OCI-LY1 (cell line): Measurements from ENCODE around the gene ABLIM3.

Experiments used
- H2AFZ ChIP-seq: fragments of 200-600 bp; sonication (generic), shearing (Covaris generic); 2 replicates; pipeline ENCODE4 v1.6.0; 2014; ENCODE audit warnings: antibody characterized with exemption, mild to moderate bottlenecking, low read length
- H3F3A ChIP-seq: fragments of 200-600 bp; sonication (generic), shearing (Covaris generic); 2 replicates; pipeline ENCODE4 v1.6.0; 2014; ENCODE audit warnings: mild to moderate bottlenecking, antibody characterized with exemption, low read length, moderate library complexity; ENCODE audit not compliant: insufficient read depth
- H3K27ac ChIP-seq: fragments of 200-600 bp; sonication (generic); 2 replicates; pipeline ENCODE4 v1.5.1; 2014; ENCODE audit warnings: low read length, mixed run types, mild to moderate bottlenecking, low read depth; ENCODE audit not compliant: poor library complexity, severe bottlenecking
- H3K27me3 ChIP-seq: fragments of 200-600 bp; sonication (generic); 2 replicates; pipeline ENCODE4 v1.6.0; 2014; ENCODE audit warnings: antibody characterized with exemption, mild to moderate bottlenecking, low read length, moderate library complexity; ENCODE audit not compliant: insufficient read depth
- H3K36me3 ChIP-seq: fragments of 200-600 bp; sonication (generic); 2 replicates; pipeline ENCODE4 v1.6.1; 2014; ENCODE audit warnings: mild to moderate bottlenecking, antibody characterized with exemption, low read length, moderate library complexity, mixed read lengths; ENCODE audit not compliant: insufficient read depth
- H3K4me1 ChIP-seq: fragments of 200-600 bp; sonication (generic); 2 replicates; pipeline ENCODE4 v1.5.1; 2014; ENCODE audit warnings: mild to moderate bottlenecking, low read length, moderate library complexity; ENCODE audit not compliant: insufficient read depth, severe bottlenecking
- H3K4me2 ChIP-seq: fragments of 200-600 bp; sonication (generic), shearing (Covaris generic); 2 replicates; pipeline ENCODE4 v1.6.1; 2014; ENCODE audit warnings: low read length
- H3K4me3 ChIP-seq: fragments of 200-600 bp; sonication (generic); 2 replicates; pipeline ENCODE4 v1.5.1; 2014; ENCODE audit warnings: low read length, low read depth, mild to moderate bottlenecking, mixed read lengths; ENCODE audit not compliant: poor library complexity, severe bottlenecking
- H3K79me2 ChIP-seq: fragments of 200-600 bp; shearing (Covaris generic); 2 replicates; pipeline ENCODE4 v1.6.1; 2016; ENCODE audit warnings: mixed run types, low read length, mixed read lengths; ENCODE audit not compliant: insufficient read depth
- H3K9ac ChIP-seq: fragments of 200-600 bp; sonication (generic), shearing (Covaris generic); 2 replicates; pipeline ENCODE4 v1.6.1; 2014; ENCODE audit warnings: mild to moderate bottlenecking, low read length, mixed read lengths
- H3K9me2 ChIP-seq: fragments of 200-600 bp; sonication (generic), shearing (Covaris generic); 2 replicates; pipeline ENCODE4 v1.6.1; 2014; ENCODE audit warnings: low read depth, mild to moderate bottlenecking, low read length, mixed read lengths
- H3K9me3 ChIP-seq: fragments of 200-600 bp; shearing (Covaris generic); 2 replicates; pipeline ENCODE4 v1.6.1; 2014; ENCODE audit warnings: low read length, mixed read lengths
- H4K20me1 ChIP-seq: fragments of 200-600 bp; sonication (generic), shearing (Covaris generic); 2 replicates; pipeline ENCODE4 v1.6.0; 2016; ENCODE audit warnings: mild to moderate bottlenecking, low read length; ENCODE audit not compliant: insufficient read depth
- CTCF ChIP-seq: fragments of 200-600 bp; sonication (generic), shearing (Covaris generic); IDR thresholded peaks from 2 replicates; pipeline ENCODE4 v1.5.1; 2017; ENCODE audit warnings: mild to moderate bottlenecking, antibody characterized with exemption, low read length, moderate library complexity, mixed read lengths
- EZH2 ChIP-seq: fragments of 200-600 bp; sonication (generic), shearing (Covaris generic); IDR thresholded peaks from 2 replicates; pipeline ENCODE4 v1.8.0; 2017; ENCODE audit warnings: borderline replicate concordance, mixed run types, mild to moderate bottlenecking, antibody characterized with exemption, low read length, moderate library complexity, mixed read lengths

Gene ABLIM3

GRCh38 chr5:149251546-149251945 is 110.3 kb downstream of the ABLIM3 start:
- H3K4me1 ChIP-seq = no peaks in the 10 kb centered on the region
- no peak overlapping the region for H3K4me2 ChIP-seq
- no peaks in the 10 kb centered on the region for H3F3A ChIP-seq
- no peaks in the 10 kb centered on the region for H3K9me3 ChIP-seq
- H3K27me3 ChIP-seq = no peaks in the 10 kb centered on the region; the same call in 1 of the 2 replicates
- H3K27ac ChIP-seq = no peak overlapping the region
- H2AFZ ChIP-seq = no peak overlapping the region
- no peak overlapping the region for H3K4me3 ChIP-seq
- H3K79me2 ChIP-seq = no peaks in the 10 kb centered on the region
- TF ChIP-seq EZH2 (no peak), CTCF (no peak)
- no peaks in the 10 kb centered on the region for H4K20me1 ChIP-seq
- H3K9ac ChIP-seq = no peak overlapping the region
- no peaks in the 10 kb centered on the region for H3K36me3 ChIP-seq
- H3K9me2 ChIP-seq = no peaks in the 10 kb centered on the region

GRCh38 chr5:149254506-149254905 is 113.2 kb downstream of the ABLIM3 start:
- Histone ChIP-seq H3K79me2 (no peaks in the 10 kb centered on the region), H3K4me1 (no peaks in the 10 kb centered on the region), H3K36me3 (no peaks in the 10 kb centered on the region), H3K4me2 (no peak overlapping the region), H3K27ac (no peak overlapping the region), H3K9me3 (no peaks in the 10 kb centered on the region), H2AFZ (no peak overlapping the region), H3F3A (no peaks in the 10 kb centered on the region), H3K27me3 (no peaks in the 10 kb centered on the region), H3K4me3 (no peak overlapping the region), H3K9ac (no peak overlapping the region), H3K9me2 (no peaks in the 10 kb centered on the region), H4K20me1 (no peaks in the 10 kb centered on the region)
- no peak for TF ChIP-seq EZH2

GRCh38 chr5:149256451-149256850 is 115.2 kb downstream of the ABLIM3 start:
- Histone ChIP-seq H3K36me3 (no peaks in the 10 kb centered on the region), H3F3A (no peaks in the 10 kb centered on the region), H3K9ac (no peak overlapping the region), H3K27me3 (no peaks in the 10 kb centered on the region), H2AFZ (no peak overlapping the region), H3K4me3 (no peak overlapping the region), H4K20me1 (no peaks in the 10 kb centered on the region), H3K4me1 (no peaks in the 10 kb centered on the region), H3K27ac (no peak overlapping the region), H3K9me3 (no peaks in the 10 kb centered on the region), H3K4me2 (no peak overlapping the region), H3K79me2 (no peaks in the 10 kb centered on the region), H3K9me2 (no peaks in the 10 kb centered on the region)
- no peak for TF ChIP-seq EZH2
- TF ChIP-seq CTCF = no peak

GRCh38 chr5:149257131-149257530 is 115.8 kb downstream of the ABLIM3 start:
- Histone ChIP-seq H2AFZ (no peak overlapping the region), H3K27me3 (no peaks in the 10 kb centered on the region), H3K9me3 (no peaks in the 10 kb centered on the region), H3K27ac (no peak overlapping the region), H3K4me2 (no peak overlapping the region), H3K9me2 (no peaks in the 10 kb centered on the region), H3K4me3 (no peak overlapping the region), H4K20me1 (no peaks in the 10 kb centered on the region), H3K36me3 (no peaks in the 10 kb centered on the region), H3K9ac (no peak overlapping the region), H3K79me2 (no peaks in the 10 kb centered on the region), H3F3A (no peaks in the 10 kb centered on the region), H3K4me1 (no peaks in the 10 kb centered on the region)
- TF ChIP-seq CTCF (no peak), EZH2 (no peak)
